Activated CD4-positive, alpha-beta T cell treated with anti-CD3 and anti-CD28 coated beads, Interleukin-2, amount 50 U/mL, for 16 hours (primary cell): ENCODE results near the gene PDE1C.
"Not testable (repeated sequence)": the region's sequence is repeated elsewhere in the genome, so short reads cannot be mapped to it uniquely, and the experiment has no call there.

ENCODE experiments used
- DNase-seq: peaks from one replicate; pipeline ENCODE4 v3.0.0-alpha.2; 2020

The PDE1C gene

DNA sequence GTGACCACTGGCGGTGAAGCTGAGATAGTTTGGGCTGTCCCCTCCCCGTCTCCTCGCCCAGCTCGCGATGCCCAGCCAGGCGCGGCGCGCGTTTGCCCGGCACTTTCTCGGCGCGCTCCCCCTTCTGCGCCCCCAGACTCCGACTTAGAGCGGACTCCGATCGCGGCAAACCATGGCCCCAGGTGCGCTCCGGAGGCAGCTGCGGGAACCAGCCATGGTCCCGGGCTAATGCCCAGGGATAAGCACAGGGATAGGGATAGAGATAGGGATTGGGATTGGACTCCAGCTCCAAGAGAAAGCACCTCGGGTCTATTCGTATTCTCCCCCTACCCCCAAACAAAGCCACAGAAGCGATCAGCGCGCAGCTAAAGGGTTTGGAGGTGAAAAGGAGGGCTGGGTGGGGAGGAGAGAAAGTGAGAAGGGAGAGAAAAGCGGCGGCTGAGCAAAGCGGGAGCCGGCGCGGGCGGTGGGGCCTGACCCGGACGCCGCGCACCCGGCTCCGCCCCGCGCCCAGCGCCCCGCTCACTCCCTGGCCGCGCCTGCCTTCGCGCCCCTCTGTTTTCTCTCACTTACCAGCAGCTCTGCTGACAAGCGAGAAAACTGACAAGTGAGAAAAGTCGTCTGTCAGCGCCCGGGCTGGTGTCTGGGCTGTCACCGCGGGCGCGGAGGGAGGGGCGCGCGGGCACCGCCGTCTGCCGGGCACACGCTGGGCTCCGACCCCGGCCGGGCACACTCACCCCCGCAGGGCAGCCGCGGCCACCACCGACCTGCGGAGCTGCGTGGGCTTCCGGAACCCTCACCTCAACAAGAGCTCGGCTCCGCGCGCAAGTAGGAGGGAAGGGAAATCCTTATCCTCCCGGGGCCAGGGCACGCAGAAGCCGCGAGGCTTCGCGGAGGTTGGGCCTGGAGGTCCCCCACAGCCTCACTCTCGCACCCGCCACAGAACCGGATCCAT is at the start of gene PDE1C:
Gene PDE1C, minus strand, starts transcription at position 2 of the 955 bp plus-strand sequence.
- DNase-seq = no peak

- no peak for DNase-seq
Observed at GRCh38 chr7:32119790-32120196, 49.6 kb upstream of the PDE1C start.

GRCh38 chr7:32117837-32118236 is 47.6 kb upstream of the PDE1C start:
- DNase-seq = no peak

DNA sequence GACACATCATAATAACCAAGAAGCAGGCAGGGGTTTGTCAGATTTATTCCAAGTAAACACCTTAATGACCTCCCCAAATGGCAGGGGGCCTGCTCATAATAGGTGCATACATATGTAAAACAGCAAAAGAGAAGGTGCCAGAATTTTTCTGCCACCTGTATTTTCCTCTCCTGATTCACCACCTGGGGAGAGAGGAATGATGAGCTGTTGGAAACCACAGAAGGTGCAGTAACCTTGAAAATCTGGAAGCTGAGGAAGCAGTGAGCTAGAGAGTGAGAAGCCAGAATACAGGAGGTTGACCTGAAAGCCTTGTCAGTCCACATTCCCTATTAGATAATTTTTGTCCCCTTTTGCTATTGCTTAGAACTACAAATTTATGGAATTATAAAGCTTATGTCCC is 46.2 kb upstream of the PDE1C start:
- no peak for DNase-seq

DNA sequence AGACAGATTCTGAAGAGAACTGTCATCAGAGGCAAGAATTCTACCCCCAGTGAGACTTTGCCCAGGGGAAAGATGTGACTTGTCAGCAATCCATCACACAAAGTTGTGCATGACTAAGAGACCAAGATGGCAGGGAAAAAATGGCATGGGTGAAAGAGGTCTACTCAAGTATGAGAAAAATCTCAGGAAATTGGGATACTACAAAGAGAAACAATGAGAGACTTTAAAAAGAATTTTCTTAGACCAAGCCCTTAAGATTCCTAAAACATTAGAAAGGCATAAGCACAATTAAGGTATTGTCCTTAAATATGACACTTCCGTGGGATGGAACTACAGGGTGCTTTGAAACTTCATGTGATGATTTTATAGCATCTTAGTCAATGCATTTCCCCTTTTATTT is 45.6 kb upstream of the PDE1C start:
- DNase-seq = no peak

DNA sequence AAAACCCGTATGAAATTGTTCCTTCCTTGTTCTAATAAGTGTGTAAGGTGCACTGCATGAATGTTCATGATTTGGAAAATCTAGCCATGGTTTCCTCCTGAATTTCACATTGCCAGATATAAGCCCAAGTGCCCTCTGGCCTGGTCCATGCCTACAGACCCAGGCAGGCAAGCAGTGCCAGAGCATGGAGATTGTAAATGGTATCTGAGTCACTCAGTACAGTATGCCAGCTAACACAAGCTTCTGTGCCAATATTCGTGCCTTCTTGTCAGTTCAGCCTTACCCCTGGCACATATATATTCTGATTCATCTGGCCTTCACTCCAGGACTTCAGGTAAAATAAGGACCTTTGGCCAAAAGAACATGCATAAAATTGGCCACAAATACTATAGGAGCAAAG is 38.4 kb upstream of the PDE1C start:
- DNase-seq = no peak

DNA sequence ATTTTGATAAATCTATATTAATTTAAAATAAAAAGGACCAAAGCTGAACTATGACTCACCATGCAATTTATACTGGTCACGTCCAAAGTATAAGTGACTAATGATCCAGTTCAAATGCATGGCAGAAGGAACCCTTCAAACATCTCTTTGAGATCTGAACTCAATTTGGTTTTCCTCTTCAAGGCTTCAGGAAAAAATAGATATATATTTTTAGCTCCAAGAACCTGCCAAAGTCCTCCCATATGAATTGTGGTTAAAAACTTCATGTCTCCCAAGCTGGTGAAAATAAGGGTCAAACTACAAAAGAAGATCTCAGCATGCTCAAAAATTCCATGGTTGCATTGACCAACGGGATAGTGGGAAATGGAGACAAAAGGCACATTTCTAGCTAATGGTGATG is 34.6 kb upstream of the PDE1C start:
- DNase-seq = no peak

DNA sequence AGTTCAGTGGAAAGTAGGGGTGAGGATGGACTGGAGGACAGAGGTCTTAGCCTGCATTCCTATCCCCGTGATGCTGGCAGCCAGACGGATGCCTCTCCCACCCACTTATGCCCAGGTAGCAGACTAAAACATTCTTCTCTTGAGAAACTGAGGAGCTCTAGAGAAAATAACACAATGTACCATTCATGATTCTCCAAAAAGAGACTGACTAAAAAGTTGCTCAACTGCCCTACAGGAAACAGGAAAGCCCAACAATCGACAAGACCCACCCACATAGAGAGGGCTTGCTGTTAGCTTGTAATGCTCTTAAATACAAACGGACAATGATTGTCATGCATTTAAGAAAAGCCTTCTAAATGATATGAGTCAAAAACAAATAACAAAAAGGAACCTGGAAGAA is 33.2 kb upstream of the PDE1C start:
- no peak for DNase-seq

DNA sequence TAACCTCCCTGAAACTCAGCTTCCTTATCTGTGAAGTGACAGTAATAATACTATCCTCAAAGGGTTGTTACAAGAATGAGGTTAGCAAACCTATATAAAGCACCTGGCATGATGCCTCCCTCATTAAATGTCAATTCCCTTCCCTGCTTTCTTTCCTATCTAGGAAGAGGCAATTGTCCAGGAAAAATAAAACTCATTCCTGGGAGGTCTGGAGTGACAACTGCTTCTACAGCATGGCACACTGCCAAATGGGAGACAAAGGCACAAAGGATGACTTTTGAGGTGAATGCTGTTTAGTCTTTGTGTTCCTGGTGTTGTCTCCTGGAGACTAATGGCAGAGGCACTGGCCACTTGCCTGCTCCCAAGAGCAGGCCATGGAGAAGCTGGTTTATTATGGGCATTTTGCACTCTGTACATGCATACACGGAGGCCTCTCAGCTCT is 32.2 kb upstream of the PDE1C start:
- DNase-seq = no peak

DNA sequence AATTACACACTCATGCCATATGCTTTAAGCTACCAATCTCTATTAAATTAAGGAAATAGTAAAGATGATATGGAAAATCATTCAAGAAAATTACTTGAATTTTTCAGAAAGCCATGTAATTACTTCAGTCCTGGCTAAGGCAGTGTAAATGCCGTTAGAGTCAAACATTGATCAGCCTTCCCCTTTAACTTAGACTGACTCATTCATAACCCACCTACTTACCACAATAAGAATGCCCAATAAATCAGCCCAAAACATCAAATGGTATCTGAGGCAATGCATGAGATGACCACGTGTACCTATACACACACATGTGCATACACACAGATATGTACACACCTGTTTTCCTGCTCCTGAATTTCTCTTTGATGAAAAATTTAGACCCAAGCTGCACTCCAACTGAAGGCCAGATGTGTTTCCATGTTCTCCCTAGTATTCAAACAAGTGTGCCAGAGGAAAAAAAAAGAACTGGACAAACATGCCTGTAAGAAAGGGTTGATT is 30.2 kb upstream of the PDE1C start:
- no peak for DNase-seq

GRCh38 chr7:32094516-32094915 is 24.3 kb upstream of the PDE1C start:
- DNase-seq = no peak

DNA sequence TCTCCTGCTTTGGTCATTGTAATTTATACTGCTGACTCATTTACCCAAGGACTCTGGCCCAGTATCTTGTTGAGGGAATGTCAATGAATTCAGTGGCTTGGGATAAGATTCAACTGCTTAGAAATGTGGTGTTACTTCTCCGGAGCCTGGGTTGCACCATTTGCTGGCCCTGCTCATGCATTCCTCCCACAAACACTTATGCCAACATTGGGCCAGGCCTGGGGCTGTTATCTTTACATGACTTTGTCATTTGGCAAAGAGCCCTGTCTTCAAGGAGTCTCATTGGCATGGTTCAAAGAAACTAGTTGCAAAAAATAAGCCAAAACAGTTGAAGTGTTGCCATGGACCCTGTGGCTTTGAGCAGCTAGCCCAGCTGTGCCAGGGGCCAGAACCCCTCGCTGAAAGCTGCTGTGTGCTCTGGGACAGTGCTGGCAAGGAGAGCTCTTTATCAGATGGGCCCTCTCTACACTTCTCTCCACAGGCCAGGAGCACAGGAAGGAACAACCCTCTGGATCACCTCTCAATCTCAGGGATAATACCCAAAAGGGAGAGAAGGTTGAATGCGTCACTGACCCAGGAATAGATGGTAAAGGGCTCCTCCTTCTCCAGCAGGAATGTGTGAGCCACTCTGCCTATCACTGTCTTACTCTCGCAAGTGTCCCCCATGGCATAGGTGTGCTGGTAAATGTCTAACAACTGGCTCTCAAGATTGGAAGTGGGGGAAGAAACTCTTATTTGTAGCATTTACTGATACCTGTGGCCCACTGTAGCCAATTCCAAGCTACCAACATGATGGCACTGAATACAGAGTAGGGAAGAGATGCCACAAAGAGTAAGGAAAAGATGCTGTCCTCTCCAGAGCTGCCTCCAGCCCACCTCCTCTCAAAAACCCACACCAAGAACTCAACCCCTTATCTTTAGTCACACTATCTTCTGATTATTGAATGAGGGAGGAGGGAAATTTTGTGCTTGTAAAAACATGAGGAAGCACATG is 23.5 kb upstream of the PDE1C start:
- DNase-seq = no peak

- DNase-seq = no peak
Observed at GRCh38 chr7:32092346-32092745, 22.1 kb upstream of the PDE1C start.

DNA sequence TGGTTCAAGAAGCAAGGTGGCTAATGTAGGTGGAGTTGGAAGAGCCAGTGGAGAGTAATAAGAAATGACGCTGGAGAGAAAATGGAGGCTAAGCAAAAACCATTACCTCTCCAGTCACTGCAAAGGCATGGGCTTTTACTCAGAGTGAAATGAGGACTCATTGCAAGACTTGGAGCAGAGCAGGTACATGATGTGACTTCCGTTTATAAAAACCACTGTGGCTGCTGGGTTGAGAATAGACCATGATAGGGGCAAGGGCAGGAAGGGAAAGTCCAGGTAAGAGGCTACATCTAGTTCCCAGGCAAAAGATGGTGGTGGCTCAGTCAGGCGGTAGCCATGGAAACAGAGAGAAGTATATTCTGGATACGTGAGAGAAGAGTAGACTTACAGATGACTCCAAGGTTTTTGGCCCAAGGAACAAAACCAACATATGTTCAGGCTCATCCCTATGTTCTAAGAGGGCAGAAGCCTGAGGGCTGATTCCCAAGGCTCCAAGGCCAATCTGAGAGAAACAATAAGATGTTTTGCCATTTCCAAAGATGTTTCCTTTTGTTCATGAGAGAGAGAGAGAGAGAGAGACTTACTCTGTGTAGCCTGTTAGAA is 21.5 kb upstream of the PDE1C start:
- no peak for DNase-seq

DNA sequence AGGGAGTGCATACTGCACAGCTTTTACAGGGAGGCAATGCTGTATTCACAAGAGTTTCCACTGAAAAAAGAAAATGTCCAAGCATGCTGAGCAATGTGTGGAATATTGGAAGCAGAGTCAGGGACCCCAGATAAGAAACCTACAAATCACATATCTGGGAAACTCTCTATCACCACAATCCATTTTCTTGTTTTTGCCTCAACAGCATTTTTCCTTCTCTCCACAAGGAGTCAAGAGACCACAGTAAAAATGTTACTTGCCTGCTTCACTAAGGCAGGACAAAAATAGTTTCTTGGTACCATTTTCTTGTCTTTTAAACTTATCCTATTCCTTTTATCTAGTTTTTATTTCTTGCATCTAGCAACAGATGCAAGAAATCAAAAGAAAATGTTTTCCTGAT is 19.5 kb upstream of the PDE1C start:
- no peak for DNase-seq

GRCh38 chr7:32089256-32089655 is 19.0 kb upstream of the PDE1C start:
- DNase-seq = no peak

- DNase-seq = no peak
Observed at GRCh38 chr7:32088451-32088881, 18.3 kb upstream of the PDE1C start.

DNA sequence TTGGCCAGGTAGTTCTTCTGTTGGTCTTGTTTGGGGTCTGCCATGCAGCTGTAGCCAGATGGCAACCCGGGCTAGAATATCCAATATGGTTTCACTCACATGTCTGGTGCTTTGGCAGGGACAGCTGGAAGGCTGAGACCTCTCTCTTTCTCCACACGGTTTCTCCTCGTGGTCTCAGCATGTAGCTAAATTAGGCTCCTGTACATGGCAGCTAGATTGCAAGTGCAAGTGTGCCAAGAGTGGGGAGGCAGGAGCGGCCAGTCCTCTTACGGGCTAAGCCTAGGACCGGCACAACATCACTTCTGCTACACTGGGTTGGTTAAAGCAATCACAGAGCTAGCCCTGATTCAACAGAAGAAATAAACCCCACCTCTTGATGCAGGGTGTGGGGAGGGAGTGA is 9.3 kb upstream of the PDE1C start:
- no peak for DNase-seq

GRCh38 chr7:32078824-32079223 is 8.6 kb upstream of the PDE1C start:
- no peak for DNase-seq

GRCh38 chr7:32077806-32078205 is 7.6 kb upstream of the PDE1C start:
- DNase-seq = no peak

DNA sequence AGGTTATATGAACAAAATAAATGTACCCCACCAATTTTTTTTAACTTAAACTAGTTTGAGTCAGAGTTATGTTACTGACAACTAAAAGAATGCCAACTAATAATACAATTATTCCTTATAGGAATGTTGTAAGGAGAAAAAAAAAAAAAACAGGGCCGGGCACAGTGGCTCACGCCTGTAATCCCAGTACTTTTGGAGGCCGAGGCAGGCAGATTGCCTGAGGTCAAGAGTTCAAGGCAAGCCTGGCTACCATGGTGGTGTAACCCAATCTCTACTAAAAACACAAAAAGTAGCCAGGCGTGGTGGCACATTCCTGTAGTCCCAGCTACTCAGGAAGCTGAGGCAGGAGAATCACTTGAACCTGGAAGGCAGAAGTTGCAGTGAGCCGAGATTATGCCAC is 6.6 kb upstream of the PDE1C start:
- not testable (repeated sequence) for DNase-seq

GRCh38 chr7:32075612-32076011 is 5.4 kb upstream of the PDE1C start:
- no peak for DNase-seq
